GM12801 (cell line): ENCODE measurements around the gene GUCY1A1.

Source experiments
- CTCF ChIP-seq: IDR thresholded peaks from one replicate; pipeline ENCODE4 v1.5.1; 2011; ENCODE audit warnings: control low read depth; ENCODE audit not compliant: insufficient read length; ENCODE audit errors: extremely low read depth

GUCY1A1 gene, protein sequence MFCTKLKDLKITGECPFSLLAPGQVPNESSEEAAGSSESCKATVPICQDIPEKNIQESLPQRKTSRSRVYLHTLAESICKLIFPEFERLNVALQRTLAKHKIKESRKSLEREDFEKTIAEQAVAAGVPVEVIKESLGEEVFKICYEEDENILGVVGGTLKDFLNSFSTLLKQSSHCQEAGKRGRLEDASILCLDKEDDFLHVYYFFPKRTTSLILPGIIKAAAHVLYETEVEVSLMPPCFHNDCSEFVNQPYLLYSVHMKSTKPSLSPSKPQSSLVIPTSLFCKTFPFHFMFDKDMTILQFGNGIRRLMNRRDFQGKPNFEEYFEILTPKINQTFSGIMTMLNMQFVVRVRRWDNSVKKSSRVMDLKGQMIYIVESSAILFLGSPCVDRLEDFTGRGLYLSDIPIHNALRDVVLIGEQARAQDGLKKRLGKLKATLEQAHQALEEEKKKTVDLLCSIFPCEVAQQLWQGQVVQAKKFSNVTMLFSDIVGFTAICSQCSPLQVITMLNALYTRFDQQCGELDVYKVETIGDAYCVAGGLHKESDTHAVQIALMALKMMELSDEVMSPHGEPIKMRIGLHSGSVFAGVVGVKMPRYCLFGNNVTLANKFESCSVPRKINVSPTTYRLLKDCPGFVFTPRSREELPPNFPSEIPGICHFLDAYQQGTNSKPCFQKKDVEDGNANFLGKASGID

GRCh38 chr4:155666344-155667221 is at the start of gene GUCY1A1:
GUCY1A1 (plus strand) TSS chr4:155666848; CDS start chr4:155696868, 30,020 bp downstream.
- TF ChIP-seq CTCF = no peak

- TF ChIP-seq CTCF = no peak
Measured at GRCh38 chr4:155617296-155617695, 49.4 kb upstream of the GUCY1A1 start.

GRCh38 chr4:155618183-155618838 is 48.3 kb upstream of the GUCY1A1 start:
- TF ChIP-seq CTCF = no peak

GRCh38 chr4:155620637-155621036 is 46.0 kb upstream of the GUCY1A1 start:
- TF ChIP-seq CTCF = no peak

DNA sequence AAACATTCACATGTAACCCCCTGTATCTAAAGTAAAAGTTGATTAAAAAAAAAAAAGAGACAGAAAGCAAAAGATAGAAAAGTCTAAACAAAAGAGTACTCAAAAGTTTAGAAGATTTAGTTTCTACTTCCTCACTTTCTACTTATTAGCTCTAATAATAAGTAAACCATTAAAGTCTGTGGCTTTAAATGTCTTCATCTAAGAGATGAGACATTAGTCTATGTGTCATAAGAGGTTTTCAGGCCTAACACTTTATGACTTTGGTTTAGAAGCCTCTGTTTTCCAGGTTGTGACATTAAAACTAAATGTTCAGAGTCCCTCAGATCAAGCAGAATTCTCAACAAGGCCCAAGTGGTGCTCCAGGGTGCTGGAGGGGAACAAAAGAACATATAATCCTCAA is 42.2 kb upstream of the GUCY1A1 start:
- TF ChIP-seq CTCF = no peak

DNA sequence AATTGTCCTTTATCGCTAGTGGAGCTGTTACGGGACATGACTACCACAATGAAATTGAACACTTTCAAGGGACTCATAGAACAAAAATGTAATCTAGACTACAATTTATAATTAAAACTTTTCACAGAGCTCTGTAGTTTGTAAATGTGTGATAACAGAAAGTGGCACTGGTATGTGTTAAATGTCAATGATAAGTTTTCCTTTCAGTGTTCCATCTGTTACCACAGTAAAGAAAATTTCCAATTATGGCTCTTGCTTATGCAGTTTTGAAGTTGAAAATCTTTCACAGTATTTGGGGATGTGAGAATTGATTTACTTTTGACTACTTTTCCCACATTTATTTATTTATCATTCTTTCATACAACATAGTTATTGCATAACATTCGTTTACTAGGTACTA is 40.1 kb upstream of the GUCY1A1 start:
- TF ChIP-seq CTCF = no peak
